SK-N-SH (cell line): ENCODE results near the gene TM9SF4. TPM values are rescaled to one million over a fixed set of nuclear protein-coding genes. Genes with fewer than 3 reads are reported as not detected.

ENCODE experiments used
- CTCF ChIA-PET: fragments of 300-600, 350-600 bp; formaldehyde crosslinking; extraction: SDS; loops from one replicate; lab custom pipeline; 2021; lab: Yijun Ruan, JAX
- POLR2A ChIA-PET: fragments of 350-600 bp; sonication (Branson Sonifier 250); formaldehyde crosslinking; extraction: SDS; loops from one replicate; lab custom pipeline; 2020; ENCODE audit warnings: antibody characterized with exemption, inconsistent platforms; lab: Yijun Ruan, JAX
- DNase-seq: peaks from one replicate; pipeline ENCODE4 v3.0.0; 2012
- H2AFZ ChIP-seq: fragments of 200-600 bp; sonication (generic); 2 replicates; pipeline ENCODE4 v1.8.1; 2016; ENCODE audit warnings: antibody characterized with exemption, mild to moderate bottlenecking, low read depth
- H3F3A ChIP-seq: fragments of 200-600 bp; sonication (generic); replicated peaks from 2 replicates; pipeline ENCODE3; 2016; ENCODE audit warnings: antibody characterized with exemption, mild to moderate bottlenecking; ENCODE audit not compliant: insufficient read depth
- H3K27ac ChIP-seq, 2 experiments: fragments of 200-500 bp in 1 of 2; fragments of 200-600 bp in 1 of 2; sonication (Bioruptor generic) in 1 of 2; sonication (generic), shearing (Covaris generic) in 1 of 2; 2 replicates each; pipeline versions ENCODE4 v1.5.1 to v1.6.1; 2014 to 2016; ENCODE audit warnings: low read depth in 2 of 2, inconsistent platforms in 1 of 2, low read length in 1 of 2, mild to moderate bottlenecking in 1 of 2, mixed read lengths in 1 of 2
- H3K27me3 ChIP-seq: fragments of 200-600 bp; sonication (generic), shearing (Covaris generic); 2 replicates; pipeline ENCODE4 v1.6.1; 2016; ENCODE audit warnings: mixed run types; ENCODE audit not compliant: insufficient read depth
- H3K36me3 ChIP-seq, 2 experiments: fragments of 200-500 bp in 1 of 2; fragments of 200-600 bp in 1 of 2; sonication (Bioruptor generic) in 1 of 2; sonication (generic) in 1 of 2; replicated peaks in 1 of 2; 2 replicates each; pipeline versions ENCODE3 to v1.5.1; 2014 to 2016; ENCODE audit warnings: low read length in 1 of 2, mild to moderate bottlenecking in 1 of 2; ENCODE audit not compliant: insufficient read depth in 2 of 2, control insufficient read depth in 1 of 2
- H3K4me1 ChIP-seq, 2 experiments: fragments of 200-500 bp in 1 of 2; fragments of 200-600 bp in 1 of 2; sonication (Bioruptor generic) in 1 of 2; sonication (generic), shearing (Covaris generic) in 1 of 2; 2 replicates each; pipeline versions ENCODE4 v1.5.1 to v1.6.1; 2014 to 2016; ENCODE audit warnings: low read depth in 1 of 2, low read length in 1 of 2, mixed run types in 1 of 2; ENCODE audit not compliant: insufficient read depth in 2 of 2, control insufficient read depth in 1 of 2
- H3K4me2 ChIP-seq: fragments of 200-600 bp; sonication (generic), shearing (Covaris generic); 2 replicates; pipeline ENCODE4 v1.6.1; 2017; ENCODE audit warnings: mixed run types
- H3K4me3 ChIP-seq, 2 experiments: fragments of 200-500 bp in 1 of 2; fragments of 200-600 bp in 1 of 2; sonication (Bioruptor generic) in 1 of 2; sonication (generic), shearing (Covaris generic) in 1 of 2; 2 replicates each; pipeline versions ENCODE4 v1.5.1 to v1.8.1; 2014 to 2016; ENCODE audit warnings: low read depth in 2 of 2, inconsistent platforms in 1 of 2, low read length in 1 of 2, mild to moderate bottlenecking in 1 of 2, mixed read lengths in 1 of 2, moderate library complexity in 1 of 2
- H3K79me2 ChIP-seq: fragments of 200-600 bp; sonication (generic); 2 replicates; pipeline ENCODE4 v1.8.1; 2017; ENCODE audit warnings: mild to moderate bottlenecking; ENCODE audit not compliant: insufficient read depth
- H3K9ac ChIP-seq: fragments of 200-600 bp; sonication (generic); 2 replicates; pipeline ENCODE4 v1.6.1; 2017; ENCODE audit warnings: mixed run types
- H3K9me2 ChIP-seq: fragments of 200-600 bp; sonication (generic); 2 replicates; pipeline ENCODE4 v1.6.1; 2017; ENCODE audit warnings: mixed run types
- H3K9me3 ChIP-seq: fragments of 200-600 bp; sonication (generic); 2 replicates; pipeline ENCODE4 v1.6.1; 2017; ENCODE audit warnings: mixed run types, mild to moderate bottlenecking, moderate library complexity
- H4K20me1 ChIP-seq: fragments of 200-600 bp; sonication (generic); 2 replicates; pipeline ENCODE4 v1.6.1; 2017; ENCODE audit warnings: mild to moderate bottlenecking, mixed run types; ENCODE audit not compliant: insufficient read depth
- ELF1 ChIP-seq: IDR thresholded peaks from 2 replicates; pipeline ENCODE4 v1.4.0; 2012
- EP300 ChIP-seq, 2 experiments: IDR thresholded peaks; 2 replicates each; pipeline versions ENCODE4 v1.4.0 to v1.6.1; 2012; ENCODE audit warnings: borderline replicate concordance in 1 of 2, low read depth in 1 of 2, low read length in 1 of 2
- EZH2phosphoT487 ChIP-seq: fragments of 200-600 bp; sonication (generic); IDR thresholded peaks from 2 replicates; pipeline ENCODE4 v1.6.1; 2017; ENCODE audit warnings: low read depth, mixed run types, mild to moderate bottlenecking, antibody characterized with exemption, moderate library complexity, borderline replicate concordance
- FOSL2 ChIP-seq: IDR thresholded peaks from 2 replicates; pipeline ENCODE4 v1.4.0; 2012; ENCODE audit warnings: low read depth, mild to moderate bottlenecking, moderate library complexity, borderline replicate concordance
- FOXJ3 ChIP-seq: sonication (generic); formaldehyde crosslinking; IDR thresholded peaks from 2 replicates; pipeline ENCODE4 v1.5.1; 2020; ENCODE audit warnings: mild to moderate bottlenecking, missing genetic modification reagents
- FOXM1 ChIP-seq: IDR thresholded peaks from 2 replicates; pipeline ENCODE4 v1.4.0; 2012; ENCODE audit warnings: low read depth, mild to moderate bottlenecking
- GABPA ChIP-seq: IDR thresholded peaks from 2 replicates; pipeline ENCODE4 v1.4.0; 2012; ENCODE audit warnings: low read depth, mild to moderate bottlenecking
- GATA2 ChIP-seq: sonication (generic); formaldehyde crosslinking; IDR thresholded peaks from 2 replicates; pipeline ENCODE4 v1.5.0; 2020; ENCODE audit warnings: mild to moderate bottlenecking, missing genetic modification reagents
- IRF3 ChIP-seq: fragments of 150-350 bp; IDR thresholded peaks from 2 replicates; pipeline ENCODE4 v1.6.1; 2016; ENCODE audit warnings: mild to moderate bottlenecking, low read depth, low read length
- JUND ChIP-seq: IDR thresholded peaks from 2 replicates; pipeline ENCODE4 v1.4.0; 2012
- MAX ChIP-seq: IDR thresholded peaks from 2 replicates; pipeline ENCODE4 v1.4.0; 2012; ENCODE audit warnings: low read depth
- MEF2A ChIP-seq: IDR thresholded peaks from 2 replicates; pipeline ENCODE4 v1.4.0; 2012; ENCODE audit warnings: low read depth, borderline replicate concordance
- MXI1 ChIP-seq: IDR thresholded peaks from 2 replicates; pipeline ENCODE4 v1.6.1; 2012; ENCODE audit warnings: mild to moderate bottlenecking, low read depth, low read length, improper control_type of control experiment
- NFIC ChIP-seq: IDR thresholded peaks from 2 replicates; pipeline ENCODE4 v1.4.0; 2012; ENCODE audit warnings: borderline replicate concordance
- NRF1 ChIP-seq: IDR thresholded peaks from 2 replicates; pipeline ENCODE4 v1.6.1; 2012; ENCODE audit warnings: low read depth, mild to moderate bottlenecking, low read length
- PBX3 ChIP-seq: IDR thresholded peaks from 2 replicates; pipeline ENCODE4; 2012
- POLR2AphosphoS5 ChIP-seq: IDR thresholded peaks from 2 replicates; pipeline ENCODE4 v1.6.1; 2012; ENCODE audit warnings: low read depth, low read length
- RAD21 ChIP-seq: IDR thresholded peaks from 2 replicates; pipeline ENCODE4 v1.6.1; 2012; ENCODE audit warnings: mild to moderate bottlenecking, low read length
- RCOR1 ChIP-seq: fragments of 150-350 bp; IDR thresholded peaks from 2 replicates; pipeline ENCODE4 v1.6.1; 2017; ENCODE audit warnings: antibody characterized with exemption, low read length
- RFX5 ChIP-seq: IDR thresholded peaks from 2 replicates; pipeline ENCODE4 v1.6.1; 2012; ENCODE audit warnings: mild to moderate bottlenecking, improper control_type of control experiment, low read length
- RXRA ChIP-seq: IDR thresholded peaks from 2 replicates; pipeline ENCODE4 v1.4.0; 2012; ENCODE audit warnings: low read depth, mild to moderate bottlenecking, borderline replicate concordance
- SIN3A ChIP-seq: IDR thresholded peaks from 2 replicates; pipeline ENCODE4 v1.6.1; 2012; ENCODE audit warnings: low read depth, mild to moderate bottlenecking, low read length, moderate library complexity, borderline replicate concordance
- SMC3 ChIP-seq: IDR thresholded peaks from 2 replicates; pipeline ENCODE4 v1.6.1; 2012; ENCODE audit warnings: low read depth, low read length, improper control_type of control experiment
- TAF1 ChIP-seq: IDR thresholded peaks from 2 replicates; pipeline ENCODE4 v1.6.1; 2012; ENCODE audit warnings: low read depth, mild to moderate bottlenecking, low read length, moderate library complexity, borderline replicate concordance
- TCF12 ChIP-seq: IDR thresholded peaks from 2 replicates; pipeline ENCODE4 v1.4.0; 2012
- USF1 ChIP-seq: IDR thresholded peaks from 2 replicates; pipeline ENCODE4 v1.4.0; 2012; ENCODE audit warnings: low read depth, borderline replicate concordance
- USF2 ChIP-seq: fragments of 150-350 bp; IDR thresholded peaks from 2 replicates; pipeline ENCODE4 v1.6.1; 2017; ENCODE audit warnings: antibody characterized with exemption, low read length, low read depth, borderline replicate concordance
- YY1 ChIP-seq: IDR thresholded peaks from 2 replicates; pipeline ENCODE4 v1.4.0; 2012; ENCODE audit warnings: low read depth, mild to moderate bottlenecking
- WGBS: methylation state at CpG from one replicate; pipeline ENCODE4 v1.1.6; 2017; ENCODE audit warnings: low lambda C conversion rate; 5-methylcytosine and 5-hydroxymethylcytosine counted together
- polyA plus RNA-seq, 3 experiments: library from polyadenylated mRNA; depleted of rRNA; stranded (reverse); fragments of >200 nt; gene quantifications; 2 replicates each; pipeline ENCODE4 v1.2.3, GENCODE V29; 2012

The TM9SF4 gene
- polyA plus RNA-seq, 1 of the 3 experiments (the other 2 are of a cell fraction), result 61.0 TPM

GRCh38 chr20:32067234-32067821, 42.2 kb upstream of the TM9SF4 start:
- POLR2A ChIA-PET, result no interaction called here
- Histone ChIP-seq H3K9me3 (no peaks in the 10 kb centered on the region), H3K4me2 (peak overlapping the region; percentile 34; the same call in 1 of the 2 replicates), H3K9ac (no peak overlapping the region), H3K9me2 (no peaks in the 10 kb centered on the region), H3K4me1 (no peaks in the 10 kb centered on the region; a peak in 1 of 4 replicates), H2AFZ (peak overlapping the region; percentile 36; the same call in 1 of the 2 replicates), H3K4me3 (no peak overlapping the region; a peak in 1 of 4 replicates), H3F3A (peaks cover 4% of the 10 kb centered on the region), H4K20me1 (no peaks in the 10 kb centered on the region), H3K27me3 (peaks cover 9% of the 10 kb centered on the region; the same call in 1 of the 2 replicates), H3K27ac (peak overlapping the region in 1 of 2 experiments; percentile 57; a peak in 2 of 4 replicates), H3K79me2 (no peaks in the 10 kb centered on the region), H3K36me3 (no peaks in the 10 kb centered on the region)
- 23% methylated on average over 6 of the region's 6 CpGs for WGBS
- no peak for DNase-seq
- TF ChIP-seq YY1 (no peak), SMC3 (no peak), GABPA (no peak), RAD21 (no peak), GATA2 (no peak), USF2 (no peak), MEF2A (peak; percentile 78; the same call in 1 of the 2 replicates), POLR2AphosphoS5 (no peak), EZH2phosphoT487 (no peak), USF1 (no peak), TAF1 (no peak), JUND (no peak; the same call in 1 of the 2 replicates), FOSL2 (peak; percentile 56; the same call in 1 of the 2 replicates), PBX3 (peak; percentile 91), NRF1 (no peak), IRF3 (no peak), RXRA (no peak), FOXJ3 (CRISPR knock-in tag) (no peak), EP300 (IDR thresholded peaks at IDR 0.05; ENCODE audit: borderline replicate concordance in 1 of 2, low read depth in 1 of 2, low read length in 1 of 2) (peak in 1 of 2 experiments; percentile 44; a peak in 1 of 4 replicates), SIN3A (no peak), MXI1 (no peak), FOXM1 (no peak), MAX (peak; percentile 46; the same call in 1 of the 2 replicates), NFIC (peak; percentile 36; the same call in 1 of the 2 replicates), RFX5 (no peak), RCOR1 (no peak), ELF1 (no peak), TCF12 (peak; percentile 60)
- CTCF ChIA-PET, result interaction anchor here (0.8 to 1.1 kb wide), 2 partner anchors 24 to 244 kb away, joined by 3 to 4 read pairs; no protein-coding TSS in a partner anchor
